Measurements from ENCODE around the gene CHRNB4. TPM values are rescaled to one million over a fixed set of nuclear protein-coding genes. Genes with fewer than 3 reads are reported as not detected.

CHRNB4 gene
- total RNA-seq, 1 donor from 2014 or later: not detected

- TF ChIP-seq CTCF (IDR thresholded peaks at IDR 0.05; ENCODE audit: unreplicated experiment): no peak
- DNase-seq (ENCODE audit: low spot score): no peak
- H3K9me3 Mint-ChIP-seq (ENCODE audit: unreplicated experiment): no peaks in the 10 kb centered on the region
- peaks cover 3% of the 10 kb centered on the region for H3K4me1 Mint-ChIP-seq (ENCODE audit: unreplicated experiment)
- H3K27ac Mint-ChIP-seq (ENCODE audit: unreplicated experiment): no peak overlapping the region
- peaks cover 2% of the 10 kb centered on the region for H3K27me3 Mint-ChIP-seq (ENCODE audit: unreplicated experiment)
- no peak overlapping the region for H3K4me3 Mint-ChIP-seq (ENCODE audit: unreplicated experiment)
- H3K36me3 Mint-ChIP-seq (ENCODE audit: low read depth, unreplicated experiment): peaks cover 5% of the 10 kb centered on the region
These were observed 38.1 kb upstream of the CHRNB4 start for GRCh38 chr15:78679089-78679511.

GRCh38 chr15:78676424-78677110, 35.6 kb upstream of the CHRNB4 start:
- H3K27me3 Mint-ChIP-seq (ENCODE audit: unreplicated experiment): peaks cover 4% of the 10 kb centered on the region
- H3K27ac Mint-ChIP-seq (ENCODE audit: unreplicated experiment): no peak overlapping the region
- no peak overlapping the region for H3K4me3 Mint-ChIP-seq (ENCODE audit: unreplicated experiment)
- DNase-seq (ENCODE audit: low spot score): no peak
- H3K4me1 Mint-ChIP-seq (ENCODE audit: unreplicated experiment): peaks cover 12% of the 10 kb centered on the region
- no peaks in the 10 kb centered on the region for H3K9me3 Mint-ChIP-seq (ENCODE audit: unreplicated experiment)
- TF ChIP-seq CTCF (IDR thresholded peaks at IDR 0.05; ENCODE audit: unreplicated experiment): no peak
- H3K36me3 Mint-ChIP-seq (ENCODE audit: low read depth, unreplicated experiment): peaks cover 5% of the 10 kb centered on the region

- Mint-ChIP-seq H3K36me3 (ENCODE audit: low read depth, unreplicated experiment) (peaks cover 5% of the 10 kb centered on the region), H3K27me3 (ENCODE audit: unreplicated experiment) (peaks cover 6% of the 10 kb centered on the region), H3K4me3 (ENCODE audit: unreplicated experiment) (no peak overlapping the region), H3K4me1 (ENCODE audit: unreplicated experiment) (peaks cover 15% of the 10 kb centered on the region), H3K9me3 (ENCODE audit: unreplicated experiment) (no peaks in the 10 kb centered on the region), H3K27ac (ENCODE audit: unreplicated experiment) (no peak overlapping the region)
- no peak for DNase-seq (ENCODE audit: low spot score)
- TF ChIP-seq CTCF (IDR thresholded peaks at IDR 0.05; ENCODE audit: unreplicated experiment): no peak
These were observed 34.8 kb upstream of the CHRNB4 start for GRCh38 chr15:78675617-78676360.

GRCh38 chr15:78675206-78675605, 34.2 kb upstream of the CHRNB4 start:
- peaks cover 6% of the 10 kb centered on the region for H3K27me3 Mint-ChIP-seq (ENCODE audit: unreplicated experiment)

More at GRCh38 chr15:78675206-78675605, 34.2 kb upstream of the CHRNB4 start:
- no peak overlapping the region for H3K27ac Mint-ChIP-seq (ENCODE audit: unreplicated experiment)
- peaks cover 15% of the 10 kb centered on the region for H3K4me1 Mint-ChIP-seq (ENCODE audit: unreplicated experiment)
- no peak for TF ChIP-seq CTCF (IDR thresholded peaks at IDR 0.05; ENCODE audit: unreplicated experiment)
- H3K9me3 Mint-ChIP-seq (ENCODE audit: unreplicated experiment): no peaks in the 10 kb centered on the region
- H3K36me3 Mint-ChIP-seq (ENCODE audit: low read depth, unreplicated experiment): peaks cover 5% of the 10 kb centered on the region
- H3K4me3 Mint-ChIP-seq (ENCODE audit: unreplicated experiment): no peak overlapping the region
- DNase-seq (ENCODE audit: low spot score): no peak

Data from endothelial cell (in vitro differentiated cells).